Measurements from ENCODE around the gene MFAP4.

The MFAP4 gene

GRCh38 chr17:19410091-19410490 is 23.1 kb upstream of the MFAP4 start:
- TF ChIP-seq CTCF (IDR thresholded peaks at IDR 0.05; ENCODE audit: borderline replicate concordance, insufficient read depth, low read depth, low read length): no peak
- no peak overlapping the region for H3K4me3 ChIP-seq (ENCODE audit: low read depth, low read length)

GRCh38 chr17:19409509-19409908 is 22.5 kb upstream of the MFAP4 start:
- H3K4me3 ChIP-seq (ENCODE audit: low read depth, low read length): no peak overlapping the region
- TF ChIP-seq CTCF (IDR thresholded peaks at IDR 0.05; ENCODE audit: borderline replicate concordance, insufficient read depth, low read depth, low read length): no peak

GRCh38 chr17:19409066-19409465 is 22.1 kb upstream of the MFAP4 start:
- TF ChIP-seq CTCF (IDR thresholded peaks at IDR 0.05; ENCODE audit: borderline replicate concordance, insufficient read depth, low read depth, low read length): no peak
- no peak overlapping the region for H3K4me3 ChIP-seq (ENCODE audit: low read depth, low read length)

GRCh38 chr17:19408346-19408710 is 21.3 kb upstream of the MFAP4 start:
- no peak for TF ChIP-seq CTCF (IDR thresholded peaks at IDR 0.05; ENCODE audit: borderline replicate concordance, insufficient read depth, low read depth, low read length)

GRCh38 chr17:19407601-19408345 is 20.8 kb upstream of the MFAP4 start:
- H3K4me3 ChIP-seq (ENCODE audit: low read depth, low read length): no peak overlapping the region
- no peak for TF ChIP-seq CTCF (IDR thresholded peaks at IDR 0.05; ENCODE audit: borderline replicate concordance, insufficient read depth, low read depth, low read length)

More at GRCh38 chr17:19408346-19408710, 21.3 kb upstream of the MFAP4 start:
- no peak overlapping the region for H3K4me3 ChIP-seq (ENCODE audit: low read depth, low read length)

GRCh38 chr17:19405114-19405513 is 18.1 kb upstream of the MFAP4 start:
- no peak for TF ChIP-seq CTCF (IDR thresholded peaks at IDR 0.05; ENCODE audit: borderline replicate concordance, insufficient read depth, low read depth, low read length)
- no peak overlapping the region for H3K4me3 ChIP-seq (ENCODE audit: low read depth, low read length)

GRCh38 chr17:19404264-19404663 is 17.3 kb upstream of the MFAP4 start:
- H3K4me3 ChIP-seq (ENCODE audit: low read depth, low read length): no peak overlapping the region
- TF ChIP-seq CTCF (IDR thresholded peaks at IDR 0.05; ENCODE audit: borderline replicate concordance, insufficient read depth, low read depth, low read length): no peak
